ENCODE results near the gene GNB2.

Gene GNB2

DNA sequence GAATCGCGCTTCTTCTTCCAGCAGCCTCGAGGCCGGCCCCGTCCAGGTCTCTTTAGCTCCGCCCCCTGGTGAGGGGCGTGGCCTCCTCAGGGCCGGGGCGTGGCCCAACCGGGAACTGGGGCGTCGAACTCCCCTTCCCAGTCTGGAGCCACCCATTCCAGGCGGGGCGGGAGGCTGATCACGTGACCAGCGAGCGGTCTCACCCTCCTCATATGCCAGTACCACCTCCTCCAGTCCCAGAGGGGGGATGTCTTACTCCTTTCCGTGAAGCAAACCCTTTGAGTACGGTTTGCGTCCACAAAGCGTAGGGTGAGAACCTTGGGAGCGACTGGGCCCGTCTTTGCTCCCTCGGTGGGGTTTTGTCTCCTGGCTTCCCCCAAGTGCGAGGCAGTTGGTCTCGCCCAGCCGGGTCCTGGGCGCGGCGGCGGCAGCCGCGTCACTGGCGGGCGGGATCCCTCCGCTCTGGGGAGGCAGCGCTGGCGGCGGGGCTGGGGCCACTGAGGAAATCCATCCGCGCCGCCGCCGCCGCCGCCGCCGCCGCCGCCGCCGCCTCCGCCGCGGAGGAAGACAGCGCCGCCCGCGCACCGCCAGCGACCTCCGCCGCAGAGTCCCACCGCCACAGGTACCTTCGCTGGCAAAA is at the start of gene GNB2:
TSS of gene GNB2 (plus strand) at position 439 of the 640 bp plus-strand sequence. CDS start 2,526 bp downstream, outside the sequence.
- Histone ChIP-seq H3K4me1 (peaks cover 14 to 37% (median 26%) of the 10 kb centered on the region in 10 experiments), H3K4me2 (peak within 1 kb of the TSS; percentile 79 to 96 (median 89)), H3K27me3 (no peaks in the 10 kb centered on the region), H4K20me1 (peaks cover 31 to 39% (median 34%) of the 10 kb centered on the region in 11 experiments), H3K9me3 (replicated peaks in 1 of 11) (no peaks in the 10 kb centered on the region), H3K4me3 (peak within 1 kb of the TSS; percentile 86 to 100 (median 96)), H3K36me3 (peaks cover 21 to 22% (median 22%) of the 10 kb centered on the region in 11 experiments), H3K9ac (peak within 1 kb of the TSS; percentile 90 to 98 (median 95)), H3K27ac (peak within 1 kb of the TSS; percentile 91 to 97 (median 93))
- TF ChIP-seq Cebpa-rat (IDR thresholded peaks at IDR 0.05), result no peak

DNA sequence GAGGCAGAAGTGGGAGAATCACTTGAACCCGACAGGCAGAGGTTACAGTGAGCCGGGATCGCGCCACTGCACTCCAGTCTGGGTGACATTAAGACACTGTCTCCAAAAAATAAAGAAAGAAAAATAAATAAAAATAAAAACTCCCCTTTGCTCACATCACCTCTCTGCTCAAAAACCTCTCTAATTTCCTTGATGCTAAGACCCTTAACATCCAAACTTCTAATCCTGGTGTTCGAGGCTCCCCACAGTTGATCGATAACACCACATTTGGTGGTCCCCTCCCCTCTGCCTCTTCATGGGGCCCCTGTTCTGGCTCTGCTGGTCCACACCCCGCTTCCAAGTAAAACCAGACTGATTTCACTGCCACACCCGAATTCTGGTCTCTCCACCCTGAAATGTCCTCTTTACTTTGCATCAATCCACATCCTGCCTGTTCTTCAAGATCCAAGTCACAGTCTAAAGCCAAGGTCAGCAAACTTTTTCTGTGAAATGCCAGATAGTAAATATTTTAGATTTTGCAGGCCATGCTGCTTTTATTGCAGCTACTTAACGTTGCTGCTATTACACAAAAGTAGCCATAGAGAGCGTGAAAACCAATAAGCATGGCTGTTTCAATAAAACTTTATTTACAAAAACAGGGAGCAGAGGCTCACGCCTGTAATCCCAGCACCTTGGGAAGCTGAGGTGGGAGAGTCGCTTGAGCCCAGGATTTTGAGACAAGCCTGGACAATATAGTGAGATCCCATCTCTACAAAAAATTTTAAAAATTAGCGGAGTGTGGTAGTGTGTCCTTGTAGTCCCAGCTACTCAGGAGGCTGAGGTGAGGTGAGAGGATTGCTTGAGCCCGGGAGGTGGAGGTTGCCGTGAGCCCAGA is 49.4 kb upstream of the GNB2 start:
- Histone ChIP-seq H3K9me3 (replicated peaks in 1 of 11) (no peaks in the 10 kb centered on the region), H3K27me3 (no peaks in the 10 kb centered on the region), H3K4me1 (peaks cover 16 to 38% (median 24%) of the 10 kb centered on the region in 10 experiments), H3K4me3 (no peak overlapping the region), H3K9ac (no peak overlapping the region), H3K36me3 (peaks cover 0 to 49% (median 20%) of the 10 kb centered on the region in 11 experiments; a peak in 20 of 22 replicates), H3K4me2 (peak overlapping the region in 3 of 11 experiments; percentile 5 to 39 (median 24); a peak in 3 of 22 replicates), H3K27ac (no peak overlapping the region), H4K20me1 (no peaks in the 10 kb centered on the region)
- no peak for TF ChIP-seq Cebpa-rat (IDR thresholded peaks at IDR 0.05)

DNA sequence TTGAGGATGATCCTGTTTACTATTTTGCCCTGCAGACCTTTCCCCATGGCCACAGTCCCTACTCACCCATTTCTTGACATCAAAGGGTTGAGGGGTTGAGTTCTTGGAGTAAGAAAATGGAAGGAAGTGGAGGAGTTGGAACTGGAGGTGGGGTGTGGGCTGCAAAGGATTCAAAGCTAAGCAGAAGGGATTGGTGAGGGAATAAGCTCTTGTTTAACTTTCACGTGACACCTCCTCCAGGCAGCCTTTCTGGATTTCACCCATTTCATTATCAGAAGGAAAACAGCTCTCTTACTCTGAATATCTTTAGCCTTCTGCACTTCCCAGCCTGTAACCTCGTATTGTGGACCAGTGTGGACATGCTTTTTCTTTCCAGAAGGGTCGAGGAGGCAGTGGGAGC is 47.5 kb upstream of the GNB2 start:
- Histone ChIP-seq H3K4me3 (peak overlapping the region in 7 of 10 experiments; percentile 31 to 69 (median 60); a peak in 10 of 20 replicates), H3K27me3 (no peaks in the 10 kb centered on the region), H3K27ac (no peak overlapping the region), H3K4me1 (peaks cover 16 to 52% (median 43%) of the 10 kb centered on the region in 10 experiments), H3K4me2 (peak overlapping the region; percentile 51 to 99 (median 97); a peak in 18 of 22 replicates), H3K9me3 (replicated peaks in 1 of 11) (no peaks in the 10 kb centered on the region), H3K36me3 (peaks cover 0 to 43% (median 17%) of the 10 kb centered on the region in 11 experiments; a peak in 17 of 22 replicates), H3K9ac (peak overlapping the region in 2 of 11 experiments; percentile 23 to 80; a peak in 2 of 22 replicates), H4K20me1 (no peaks in the 10 kb centered on the region)
- TF ChIP-seq Cebpa-rat (IDR thresholded peaks at IDR 0.05), result no peak

DNA sequence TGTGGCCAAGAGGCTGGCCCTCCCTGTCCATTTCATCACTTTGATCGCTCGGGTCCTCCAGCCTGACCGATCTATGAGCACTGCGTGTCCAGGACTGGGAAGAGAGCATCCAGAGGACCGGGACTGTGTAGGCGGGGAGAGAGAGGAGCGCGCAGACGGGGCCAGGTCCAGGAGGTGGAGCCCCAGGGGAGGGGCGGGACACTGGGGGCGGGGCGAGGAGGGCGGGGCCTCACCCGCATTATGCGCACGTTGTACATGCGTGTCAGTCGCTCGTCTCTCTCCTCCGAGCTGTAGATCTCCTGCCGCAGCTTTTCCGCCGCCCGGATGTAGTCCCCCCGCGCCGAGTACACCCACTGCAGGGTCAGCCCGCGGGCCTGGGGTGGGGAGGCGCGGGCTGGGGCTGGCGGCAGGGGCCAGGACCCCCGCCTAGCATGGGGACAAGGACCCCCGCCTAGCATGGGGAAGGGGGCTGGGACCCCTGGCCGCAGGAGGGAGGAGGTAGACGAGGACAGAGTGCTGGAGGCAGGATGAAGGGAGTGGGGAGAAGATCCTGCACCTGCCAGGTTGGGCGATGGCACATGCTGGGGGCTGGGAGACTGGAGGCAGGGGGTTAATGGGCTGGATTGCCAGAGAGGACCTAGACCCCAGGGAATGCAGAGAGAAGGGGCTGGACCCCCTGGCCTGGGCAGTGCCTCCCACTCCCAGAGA is 46.9 kb upstream of the GNB2 start:
- Histone ChIP-seq H3K36me3 (peaks cover 0 to 43% (median 14%) of the 10 kb centered on the region in 11 experiments; a peak in 15 of 22 replicates), H3K4me2 (peak overlapping the region; percentile 88 to 99 (median 97)), H3K27me3 (no peaks in the 10 kb centered on the region), H4K20me1 (no peaks in the 10 kb centered on the region), H3K4me3 (peak overlapping the region; percentile 44 to 69 (median 60)), H3K27ac (peak overlapping the region in 9 of 11 experiments; percentile 65 to 80 (median 75); a peak in 18 of 22 replicates), H3K9ac (peak overlapping the region; percentile 68 to 81 (median 73)), H3K9me3 (replicated peaks in 1 of 11) (no peaks in the 10 kb centered on the region), H3K4me1 (peaks cover 17 to 58% (median 49%) of the 10 kb centered on the region in 10 experiments)
- TF ChIP-seq Cebpa-rat (IDR thresholded peaks at IDR 0.05), result no peak

DNA sequence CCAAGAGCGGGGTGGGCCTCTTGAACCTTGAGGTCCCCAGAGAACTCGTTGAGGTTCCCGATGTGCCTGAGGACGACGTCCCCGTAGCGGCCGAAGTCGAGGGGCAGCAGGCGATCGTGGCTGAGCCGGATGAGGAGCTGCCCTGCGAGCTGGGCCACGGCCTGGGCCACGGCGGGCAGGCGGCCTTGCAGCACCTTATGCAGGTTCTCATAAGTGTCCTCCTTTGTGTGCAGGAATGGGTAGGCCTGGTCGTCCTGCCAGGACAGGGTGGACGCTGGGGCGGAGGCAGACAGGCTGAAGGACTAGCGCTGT is 46.3 kb upstream of the GNB2 start:
- Histone ChIP-seq H3K4me1 (peaks cover 20 to 63% (median 52%) of the 10 kb centered on the region in 10 experiments), H3K27ac (peak overlapping the region in 9 of 11 experiments; percentile 65 to 80 (median 75); a peak in 18 of 22 replicates), H3K36me3 (peaks cover 0 to 41% (median 14%) of the 10 kb centered on the region in 11 experiments; a peak in 15 of 22 replicates), H3K9ac (peak overlapping the region; percentile 68 to 81 (median 73); a peak in 20 of 22 replicates), H4K20me1 (no peaks in the 10 kb centered on the region), H3K9me3 (replicated peaks in 1 of 11) (no peaks in the 10 kb centered on the region), H3K4me3 (peak overlapping the region; percentile 44 to 69 (median 60); a peak in 19 of 20 replicates), H3K4me2 (peak overlapping the region; percentile 88 to 99 (median 97)), H3K27me3 (no peaks in the 10 kb centered on the region)
- TF ChIP-seq Cebpa-rat (IDR thresholded peaks at IDR 0.05), result no peak

DNA sequence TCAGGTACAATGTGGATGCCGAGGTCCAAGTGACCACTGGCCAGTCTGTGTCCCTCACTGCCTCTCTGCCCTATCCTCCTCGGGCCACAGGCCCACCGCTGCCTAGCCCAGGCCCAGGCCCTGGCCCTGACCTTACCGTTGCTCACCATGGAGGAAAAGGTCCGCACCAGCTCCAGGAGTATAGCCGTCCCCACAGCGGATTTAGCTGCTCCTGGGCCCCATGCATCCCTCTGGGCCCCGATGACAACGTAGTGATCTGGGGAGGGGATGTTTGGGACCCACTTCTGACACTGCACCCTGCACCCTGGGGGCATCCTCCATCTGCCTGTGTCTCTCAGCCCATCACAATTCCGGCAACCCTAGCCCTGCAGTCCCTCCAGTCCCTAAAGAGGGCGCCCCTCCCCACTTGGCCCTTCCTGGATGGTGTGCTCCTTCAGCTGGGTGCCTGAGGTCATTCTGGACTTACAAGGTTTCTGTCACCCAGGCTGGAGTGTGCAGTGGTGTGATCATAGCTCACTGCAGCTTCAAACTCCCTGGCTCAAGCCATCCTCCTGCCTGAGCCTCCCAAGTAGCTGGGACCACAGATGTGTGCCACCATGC is 44.3 kb upstream of the GNB2 start:
- Histone ChIP-seq H4K20me1 (no peaks in the 10 kb centered on the region), H3K4me2 (peak overlapping the region in 5 of 11 experiments; percentile 58 to 95 (median 64); a peak in 8 of 22 replicates), H3K27me3 (no peaks in the 10 kb centered on the region), H3K4me3 (no peak overlapping the region), H3K36me3 (peaks cover 0 to 35% (median 13%) of the 10 kb centered on the region in 11 experiments; a peak in 14 of 22 replicates), H3K4me1 (peaks cover 17 to 71% (median 63%) of the 10 kb centered on the region in 10 experiments), H3K9me3 (replicated peaks in 1 of 11) (no peaks in the 10 kb centered on the region), H3K9ac (no peak overlapping the region), H3K27ac (peak overlapping the region in 3 of 11 experiments; percentile 2 to 43 (median 10); a peak in 3 of 22 replicates)
- no peak for TF ChIP-seq Cebpa-rat (IDR thresholded peaks at IDR 0.05)

DNA sequence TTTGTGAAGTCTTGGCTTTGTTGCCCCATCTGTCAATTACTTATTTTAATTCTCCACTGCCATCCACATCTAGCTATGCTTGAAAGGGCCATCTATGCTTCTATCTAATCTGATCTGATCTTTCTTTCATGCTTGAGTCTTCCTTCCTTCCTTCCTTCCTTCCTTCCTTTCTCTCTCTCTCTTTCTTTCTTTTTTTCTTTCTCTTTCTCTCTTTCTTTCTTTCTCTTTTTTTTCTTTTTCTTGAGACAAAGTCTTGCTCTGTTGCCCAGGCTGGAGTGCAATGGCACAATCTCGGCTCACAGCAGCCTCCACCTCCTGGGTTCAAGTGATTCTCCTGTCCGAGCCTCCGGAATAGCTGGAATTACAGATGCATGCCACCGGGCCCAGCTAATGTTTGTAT is 43.5 kb upstream of the GNB2 start:
- H3K9ac ChIP-seq, result peak overlapping the region in 1 of 11 experiments; percentile 16; a peak in 1 of 22 replicates
- no peaks in the 10 kb centered on the region for H4K20me1 ChIP-seq
- no peak for TF ChIP-seq Cebpa-rat (IDR thresholded peaks at IDR 0.05)
- H3K9me3 ChIP-seq (replicated peaks in 1 of 11), result no peaks in the 10 kb centered on the region
- no peak overlapping the region for H3K4me3 ChIP-seq
- peaks cover 0 to 30% (median 12%) of the 10 kb centered on the region in 11 experiments; a peak in 14 of 22 replicates for H3K36me3 ChIP-seq
- peak overlapping the region in 3 of 11 experiments; percentile 10 to 43 (median 38); a peak in 3 of 22 replicates for H3K27ac ChIP-seq
- H3K4me2 ChIP-seq, result peak overlapping the region in 9 of 11 experiments; percentile 26 to 95 (median 68); a peak in 16 of 22 replicates
- peaks cover 13 to 75% (median 66%) of the 10 kb centered on the region in 10 experiments for H3K4me1 ChIP-seq
- H3K27me3 ChIP-seq, result no peaks in the 10 kb centered on the region
